A549 (cell line): ENCODE measurements around the gene PCDH9. TPM values are rescaled to one million over a fixed set of nuclear protein-coding genes. Genes with fewer than 3 reads are reported as not detected.

ENCODE experiments used
- ATAC-seq, 2 experiments: fragments of 200-7000 bp in 1 of 2; fragments of >200 bp in 1 of 2; cut with Nextera tagmentation in 1 of 2; cut with Tn5 transposase in 1 of 2; 3 replicates each; pipeline versions ENCODE4 v1.8.0 to v1.9.1; 2018 to 2020; ENCODE audit warnings: mild to moderate bottlenecking in 1 of 2, moderate library complexity in 1 of 2
- CTCF ChIA-PET: fragments of 300-600 bp; sonication (Branson Sonifier 250); formaldehyde crosslinking; extraction: SDS; loops from one replicate; lab custom pipeline; 2021; ENCODE audit warnings: antibody characterized with exemption, inconsistent platforms; lab: Yijun Ruan, JAX
- POLR2A ChIA-PET: fragments of 350-600 bp; formaldehyde crosslinking; extraction: SDS; loops from one replicate; lab custom pipeline; 2021; ENCODE audit warnings: antibody characterized with exemption, inconsistent platforms; lab: Yijun Ruan, JAX
- DNase-seq, 2 experiments: peaks; one replicate each; pipeline versions ENCODE4 v3.0.0 to v3.0.0-alpha.2; 2011 to 2016; ENCODE audit warnings: low read depth in 1 of 2, low spot score in 1 of 2
- FAIRE-seq: peaks from 2 replicates; lab custom pipeline; 2011; peaks lifted over from hg19 to GRCh38; lab: Jason Lieb, UNC
- H3K27ac ChIP-seq, 2 experiments: fragments of >200 bp; sonication (Bioruptor Twin); formaldehyde crosslinking; 3 replicates each; pipeline ENCODE4 v1.5.1; 2016 to 2017
- H3K4me1 ChIP-seq: fragments of >200 bp; sonication (Bioruptor Twin); formaldehyde crosslinking; 3 replicates; pipeline ENCODE4 v1.6.1; 2016
- H3K4me2 ChIP-seq: fragments of >200 bp; sonication (Bioruptor Twin); formaldehyde crosslinking; 3 replicates; pipeline ENCODE4 v1.6.1; 2016
- H3K4me3 ChIP-seq: fragments of >200 bp; sonication (Bioruptor Twin); formaldehyde crosslinking; 3 replicates; pipeline ENCODE4 v1.5.1; 2016
- H3K9me3 ChIP-seq: fragments of >200 bp; sonication (Bioruptor Twin); formaldehyde crosslinking; 3 replicates; pipeline ENCODE4 v1.6.1; 2016
- ATOH8 ChIP-seq: fragments of 250-450 bp; sonication (Bioruptor Pico); IDR thresholded peaks from 2 replicates; pipeline ENCODE4 v1.5.0; 2020; ENCODE audit warnings: low read depth, mild to moderate bottlenecking, moderate library complexity
- CBX8 ChIP-seq: fragments of 200-600 bp; sonication (generic); IDR thresholded peaks from 2 replicates; pipeline ENCODE4 v1.6.1; 2016
- CHD2 ChIP-seq: fragments of 150-350 bp; IDR thresholded peaks from 2 replicates; pipeline ENCODE4 v1.6.1; 2014; ENCODE audit warnings: low read length; ENCODE audit not compliant: partially characterized antibody
- CHD4 ChIP-seq: fragments of 200-600 bp; sonication (generic); IDR thresholded peaks from 2 replicates; pipeline ENCODE4 v1.6.1; 2016; ENCODE audit warnings: antibody characterized with exemption, mild to moderate bottlenecking, borderline replicate concordance
- CTCF ChIP-seq: fragments of >200 bp; sonication (Bioruptor Twin); formaldehyde crosslinking; IDR thresholded peaks from 3 replicates; pipeline ENCODE4 v1.5.1; 2016
- EP300 ChIP-seq, 2 experiments: fragments of >200 bp; sonication (Bioruptor Twin); formaldehyde crosslinking; IDR thresholded peaks; 2 replicates in 1 of 2; 3 replicates in 1 of 2; pipeline ENCODE4 v1.6.1; 2016 to 2017
- ESRRA ChIP-seq: fragments of 150-350 bp; IDR thresholded peaks from 2 replicates; pipeline ENCODE4 v1.6.1; 2014; ENCODE audit warnings: mild to moderate bottlenecking, low read length, borderline replicate concordance
- FOSB ChIP-seq: fragments of 250-450 bp; sonication (Bioruptor Pico); IDR thresholded peaks from 2 replicates; pipeline ENCODE4 v1.5.0; 2020; ENCODE audit warnings: mild to moderate bottlenecking, moderate library complexity
- GATA3 ChIP-seq: IDR thresholded peaks from 2 replicates; pipeline ENCODE4 v1.6.1; 2012; ENCODE audit warnings: borderline replicate concordance
- HEYL ChIP-seq: fragments of 250-450 bp; sonication (Bioruptor Pico); IDR thresholded peaks from 2 replicates; pipeline ENCODE4 v1.8.0; 2021; ENCODE audit warnings: mild to moderate bottlenecking, moderate library complexity
- HOXB13 ChIP-seq: fragments of 250-450 bp; sonication (Bioruptor Pico); IDR thresholded peaks from 2 replicates; pipeline ENCODE4 v1.5.0; 2020; ENCODE audit warnings: low read depth, mild to moderate bottlenecking, moderate library complexity
- JUNB ChIP-seq: fragments of >200 bp; sonication (Bioruptor Twin); formaldehyde crosslinking; IDR thresholded peaks from 2 replicates; pipeline ENCODE4 v1.6.1; 2016
- MAFK ChIP-seq: fragments of 450-650 bp; IDR thresholded peaks from 2 replicates; pipeline ENCODE4 v1.6.1; 2014; ENCODE audit not compliant: partially characterized antibody
- NPAS2 ChIP-seq: fragments of 250-450 bp; sonication (Bioruptor Pico); IDR thresholded peaks from 2 replicates; pipeline ENCODE4 v1.8.0; 2022; ENCODE audit warnings: mild to moderate bottlenecking, moderate library complexity, borderline replicate concordance
- NR3C1 ChIP-seq: fragments of >200 bp; sonication (Bioruptor Twin); formaldehyde crosslinking; IDR thresholded peaks from 3 replicates; pipeline ENCODE4 v1.6.1; 2017
- POLR2A ChIP-seq: IDR thresholded peaks from 2 replicates; pipeline ENCODE4 v1.6.1; 2012; ENCODE audit warnings: mild to moderate bottlenecking, low read length
- POLR2AphosphoS2 ChIP-seq: conservative IDR thresholded peaks from 2 replicates; pipeline ENCODE4 v1.6.1; 2012; ENCODE audit warnings: low read length, improper control_type of control experiment, inconsistent platforms
- RCOR1 ChIP-seq: fragments of 150-350 bp; IDR thresholded peaks from 2 replicates; pipeline ENCODE4 v1.6.1; 2014; ENCODE audit warnings: antibody characterized with exemption, low read length, low read depth
- REST ChIP-seq: fragments of 200-600 bp; sonication (generic); IDR thresholded peaks from 2 replicates; pipeline ENCODE4 v1.6.1; 2016; ENCODE audit warnings: antibody characterized with exemption, mild to moderate bottlenecking, moderate library complexity
- RFX5 ChIP-seq: fragments of 450-650 bp; IDR thresholded peaks from 2 replicates; pipeline ENCODE4 v1.7.1; 2014; ENCODE audit warnings: antibody characterized with exemption, mild to moderate bottlenecking, moderate library complexity
- RNF2 ChIP-seq: fragments of 200-600 bp; sonication (generic); IDR thresholded peaks from 2 replicates; pipeline ENCODE4 v1.6.1; 2016; ENCODE audit warnings: low read depth, mild to moderate bottlenecking, antibody characterized with exemption, moderate library complexity, borderline replicate concordance
- SMC3 ChIP-seq: fragments of >200 bp; sonication (Bioruptor Twin); formaldehyde crosslinking; IDR thresholded peaks from 3 replicates; pipeline ENCODE4 v1.6.1; 2018; ENCODE audit warnings: inconsistent platforms
- TFCP2L1 ChIP-seq: fragments of 250-450 bp; sonication (Bioruptor Pico); IDR thresholded peaks from 2 replicates; pipeline ENCODE4 v1.5.0; 2021; ENCODE audit warnings: mild to moderate bottlenecking
- TP53 ChIP-seq: fragments of 250-450 bp; sonication (Bioruptor Pico); IDR thresholded peaks from 2 replicates; pipeline ENCODE4 v1.5.0; 2021; ENCODE audit warnings: mild to moderate bottlenecking, moderate library complexity
- ZNF302 ChIP-seq: fragments of 250-450 bp; sonication (Bioruptor Pico); IDR thresholded peaks from 2 replicates; pipeline ENCODE4 v1.9.0; 2021; ENCODE audit warnings: inconsistent platforms, mild to moderate bottlenecking, moderate library complexity
- ZSCAN20 ChIP-seq: fragments of 250-450 bp; sonication (Bioruptor Pico); IDR thresholded peaks from 2 replicates; pipeline ENCODE4 v1.8.0; 2022; ENCODE audit warnings: mild to moderate bottlenecking, moderate library complexity
- WGBS: methylation state at CpG from one replicate; pipeline ENCODE4 v1.1.6; 2017; ENCODE audit errors: missing lambda C conversion rate; 5-methylcytosine and 5-hydroxymethylcytosine counted together
- polyA plus RNA-seq, 4 experiments: library from polyadenylated mRNA; depleted of rRNA in 3 of 4; stranded (reverse); fragments of >200 nt; fragmentation: RNase III in 1 of 4; extraction: RNeasy Plus Mini Kit Qiagen cat#74134 plus additional on column Dnase treatment in 1 of 4; gene quantifications; 2 replicates in 3 of 4; 3 replicates in 1 of 4; pipeline ENCODE4 v1.2.3, GENCODE V29; 2011 to 2017
- TF ChIP-seq, protein P1 (sequence below): fragments of >200 bp; sonication (Bioruptor Twin); formaldehyde crosslinking; IDR thresholded peaks from 3 replicates; pipeline ENCODE4 v1.6.1; 2016
- TF ChIP-seq, protein P2 (sequence below): fragments of 250-450 bp; sonication (Bioruptor Pico); IDR thresholded peaks from 2 replicates; pipeline ENCODE4 v1.5.0; 2021; ENCODE audit warnings: mild to moderate bottlenecking, moderate library complexity, borderline replicate concordance
- TF ChIP-seq, protein P3 (sequence below): fragments of >200 bp; sonication (Bioruptor Twin); formaldehyde crosslinking; IDR thresholded peaks from 2 replicates; pipeline ENCODE4 v1.6.1; 2016

Gene PCDH9
- polyA plus RNA-seq, 2 of the 4 experiments (the other 2 are of a cell fraction) = 16.0 to 29.5 TPM

- Histone ChIP-seq H3K9me3 (no peaks in the 10 kb centered on the region), H3K4me3 (no peak overlapping the region), H3K27ac (no peak overlapping the region), H3K4me1 (no peaks in the 10 kb centered on the region), H3K4me2 (no peak overlapping the region)
- WGBS = 86% methylated on average over 3 of the region's 3 CpGs
- DNase-seq = no peak
- ATAC-seq = no peak
- ChIA-PET CTCF (no interaction called here), POLR2A (no interaction called here)
- FAIRE-seq = no peak
- TF ChIP-seq GATA3 (no peak), CHD4 (no peak), HOXB13 (CRISPR knock-in tag) (no peak), MAFK (no peak), POLR2AphosphoS2 (no peak), JUNB (no peak), RCOR1 (no peak), FOSB (CRISPR knock-in tag) (no peak), TFCP2L1 (CRISPR knock-in tag) (no peak), ZNF302 (CRISPR knock-in tag) (no peak), POLR2A (no peak), CBX8 (no peak), RNF2 (no peak), HEYL (CRISPR knock-in tag) (no peak), RFX5 (no peak), ATOH8 (CRISPR knock-in tag) (no peak)
- TF ChIP-seq, protein P1, sequence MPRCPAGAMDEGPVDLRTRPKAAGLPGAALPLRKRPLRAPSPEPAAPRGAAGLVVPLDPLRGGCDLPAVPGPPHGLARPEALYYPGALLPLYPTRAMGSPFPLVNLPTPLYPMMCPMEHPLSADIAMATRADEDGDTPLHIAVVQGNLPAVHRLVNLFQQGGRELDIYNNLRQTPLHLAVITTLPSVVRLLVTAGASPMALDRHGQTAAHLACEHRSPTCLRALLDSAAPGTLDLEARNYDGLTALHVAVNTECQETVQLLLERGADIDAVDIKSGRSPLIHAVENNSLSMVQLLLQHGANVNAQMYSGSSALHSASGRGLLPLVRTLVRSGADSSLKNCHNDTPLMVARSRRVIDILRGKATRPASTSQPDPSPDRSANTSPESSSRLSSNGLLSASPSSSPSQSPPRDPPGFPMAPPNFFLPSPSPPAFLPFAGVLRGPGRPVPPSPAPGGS = no peak
Observed at GRCh38 chr13:66972659-66973058, 257.5 kb downstream of the PCDH9 start.

DNA sequence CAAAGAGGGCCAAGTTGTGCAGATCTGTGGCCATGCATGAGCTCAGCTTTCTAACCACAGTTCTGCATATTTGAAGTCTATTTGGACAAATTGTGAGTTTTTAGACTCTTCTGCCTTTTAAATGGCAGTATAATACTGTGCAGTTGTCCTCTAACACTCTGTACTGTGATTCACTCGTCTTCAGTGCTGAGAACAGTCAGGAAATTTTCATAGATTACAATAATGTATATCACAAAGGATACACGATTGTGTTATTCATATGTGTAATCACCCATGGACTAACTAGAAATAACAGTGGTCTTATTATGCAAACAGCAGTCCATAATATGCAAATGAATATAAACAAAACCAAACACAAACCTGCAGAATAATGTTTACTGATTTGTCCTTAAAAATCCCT lies 259.1 kb downstream of the PCDH9 start:
- ChIA-PET POLR2A (no interaction called here), CTCF (no interaction called here)
- Histone ChIP-seq H3K27ac (no peak overlapping the region), H3K4me1 (no peaks in the 10 kb centered on the region), H3K9me3 (no peaks in the 10 kb centered on the region), H3K4me2 (no peak overlapping the region), H3K4me3 (no peak overlapping the region)
- DNase-seq = no peak
- FAIRE-seq = no peak
- TF ChIP-seq ESRRA = no peak
- no peak for TF ChIP-seq EP300 (IDR thresholded peaks at IDR 0.05)
- TF ChIP-seq, protein P2, sequence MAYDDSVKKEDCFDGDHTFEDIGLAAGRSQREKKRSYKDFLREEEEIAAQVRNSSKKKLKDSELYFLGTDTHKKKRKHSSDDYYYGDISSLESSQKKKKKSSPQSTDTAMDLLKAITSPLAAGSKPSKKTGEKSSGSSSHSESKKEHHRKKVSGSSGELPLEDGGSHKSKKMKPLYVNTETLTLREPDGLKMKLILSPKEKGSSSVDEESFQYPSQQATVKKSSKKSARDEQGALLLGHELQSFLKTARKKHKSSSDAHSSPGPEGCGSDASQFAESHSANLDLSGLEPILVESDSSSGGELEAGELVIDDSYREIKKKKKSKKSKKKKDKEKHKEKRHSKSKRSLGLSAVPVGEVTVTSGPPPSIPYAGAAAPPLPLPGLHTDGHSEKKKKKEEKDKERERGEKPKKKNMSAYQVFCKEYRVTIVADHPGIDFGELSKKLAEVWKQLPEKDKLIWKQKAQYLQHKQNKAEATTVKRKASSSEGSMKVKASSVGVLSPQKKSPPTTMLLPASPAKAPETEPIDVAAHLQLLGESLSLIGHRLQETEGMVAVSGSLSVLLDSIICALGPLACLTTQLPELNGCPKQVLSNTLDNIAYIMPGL (CRISPR knock-in tag) = no peak
- no peak for TF ChIP-seq GATA3
- TF ChIP-seq CHD2 = no peak
- TF ChIP-seq REST = no peak
- TF ChIP-seq SMC3 = no peak
- TF ChIP-seq CTCF = no peak
- TF ChIP-seq TP53 = no peak
- no peak for TF ChIP-seq ZSCAN20
- no peak for TF ChIP-seq CHD4
- no peak for TF ChIP-seq NPAS2 (CRISPR knock-in tag)
- TF ChIP-seq, protein P3, sequence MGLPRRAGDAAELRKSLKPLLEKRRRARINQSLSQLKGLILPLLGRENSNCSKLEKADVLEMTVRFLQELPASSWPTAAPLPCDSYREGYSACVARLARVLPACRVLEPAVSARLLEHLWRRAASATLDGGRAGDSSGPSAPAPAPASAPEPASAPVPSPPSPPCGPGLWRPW = no peak
- no peak for TF ChIP-seq NR3C1
- no peak for ATAC-seq
- 89% methylated on average over 2 of the region's 2 CpGs for WGBS
